ENCODE results near the gene ACSS1.

DNA sequence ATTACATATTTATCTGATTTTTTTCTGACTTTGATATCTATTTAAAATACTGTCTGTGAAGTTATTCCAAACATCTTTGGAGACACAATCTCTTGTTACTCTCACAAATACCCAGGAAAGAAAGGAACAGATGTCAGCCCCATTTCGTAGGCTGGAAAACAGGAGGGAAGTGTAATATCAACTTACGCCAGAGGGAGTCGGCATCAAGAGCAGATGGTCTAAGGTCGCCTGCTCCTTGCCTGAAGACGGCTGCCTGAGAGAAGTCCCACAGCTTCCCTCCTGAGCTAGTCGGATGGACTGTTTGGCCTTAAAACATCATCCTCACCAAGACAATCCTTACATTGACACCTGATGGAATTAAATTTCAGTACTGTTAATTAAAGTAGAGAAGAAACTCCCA, 95.4 kb downstream of the ACSS1 start:
- TF ChIP-seq TBP (IDR thresholded peaks at IDR 0.05; ENCODE audit: low read depth, low read length) (no peak), PHF8 (conservative IDR thresholded peaks at IDR 0.05; ENCODE audit: low read depth, low read length) (no peak), POLR2A (IDR thresholded peaks at IDR 0.05; ENCODE audit: control extremely low read depth in 1 of 2, low read depth in 2 of 2, low read length in 2 of 2) (no peak)
- TF ChIP-seq, protein P1, sequence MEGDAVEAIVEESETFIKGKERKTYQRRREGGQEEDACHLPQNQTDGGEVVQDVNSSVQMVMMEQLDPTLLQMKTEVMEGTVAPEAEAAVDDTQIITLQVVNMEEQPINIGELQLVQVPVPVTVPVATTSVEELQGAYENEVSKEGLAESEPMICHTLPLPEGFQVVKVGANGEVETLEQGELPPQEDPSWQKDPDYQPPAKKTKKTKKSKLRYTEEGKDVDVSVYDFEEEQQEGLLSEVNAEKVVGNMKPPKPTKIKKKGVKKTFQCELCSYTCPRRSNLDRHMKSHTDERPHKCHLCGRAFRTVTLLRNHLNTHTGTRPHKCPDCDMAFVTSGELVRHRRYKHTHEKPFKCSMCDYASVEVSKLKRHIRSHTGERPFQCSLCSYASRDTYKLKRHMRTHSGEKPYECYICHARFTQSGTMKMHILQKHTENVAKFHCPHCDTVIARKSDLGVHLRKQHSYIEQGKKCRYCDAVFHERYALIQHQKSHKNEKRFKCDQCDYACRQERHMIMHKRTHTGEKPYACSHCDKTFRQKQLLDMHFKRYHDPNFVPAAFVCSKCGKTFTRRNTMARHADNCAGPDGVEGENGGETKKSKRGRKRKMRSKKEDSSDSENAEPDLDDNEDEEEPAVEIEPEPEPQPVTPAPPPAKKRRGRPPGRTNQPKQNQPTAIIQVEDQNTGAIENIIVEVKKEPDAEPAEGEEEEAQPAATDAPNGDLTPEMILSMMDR (IDR thresholded peaks at IDR 0.05; ENCODE audit: control extremely low read depth in 1 of 3, insufficient read depth in 1 of 3, low read depth in 1 of 3, low read length in 3 of 3), result peak in 1 of 3 experiments; percentile 15; a peak in 1 of 4 replicates
